8988T (cell line): ENCODE measurements around the gene CSNK2A3.
"Not testable (repeated sequence)": the region's sequence is repeated elsewhere in the genome, so short reads cannot be mapped to it uniquely, and the experiment has no call there.

ENCODE experiments used
- DNase-seq: peaks from one replicate; pipeline ENCODE4 v3.0.0; 2011

The CSNK2A3 gene

GRCh38 chr11:11352878-11353277, at the start of gene CSNK2A3:
Gene CSNK2A3 (minus strand): TSS chr11:11353250. CDS start chr11:11353119, 131 bp downstream.
- DNase-seq = not testable (repeated sequence)

GRCh38 chr11:11401960-11402535, 49.0 kb upstream of the CSNK2A3 start:
- DNase-seq = no peak

GRCh38 chr11:11400635-11401232, 47.7 kb upstream of the CSNK2A3 start:
- peak; percentile 49 for DNase-seq

- DNase-seq = no peak
Measured at GRCh38 chr11:11400121-11400520, 47.1 kb upstream of the CSNK2A3 start.

- no peak for DNase-seq
Measured at GRCh38 chr11:11397781-11398180, 44.7 kb upstream of the CSNK2A3 start.

GRCh38 chr11:11397036-11397415, 44.0 kb upstream of the CSNK2A3 start:
- no peak for DNase-seq

GRCh38 chr11:11396301-11397035, 43.4 kb upstream of the CSNK2A3 start:
- DNase-seq = no peak

- DNase-seq = no peak
Measured at GRCh38 chr11:11395126-11395525, 42.1 kb upstream of the CSNK2A3 start.

- no peak for DNase-seq
Measured at GRCh38 chr11:11394241-11394640, 41.2 kb upstream of the CSNK2A3 start.

- no peak for DNase-seq
Measured at GRCh38 chr11:11391796-11392463, 38.9 kb upstream of the CSNK2A3 start.

- no peak for DNase-seq
Measured at GRCh38 chr11:11391169-11391568, 38.1 kb upstream of the CSNK2A3 start.

- no peak for DNase-seq
Measured at GRCh38 chr11:11390068-11390771, 37.2 kb upstream of the CSNK2A3 start.

GRCh38 chr11:11389238-11389637, 36.2 kb upstream of the CSNK2A3 start:
- DNase-seq = no peak

GRCh38 chr11:11387622-11388305, 34.7 kb upstream of the CSNK2A3 start:
- no peak for DNase-seq

GRCh38 chr11:11387207-11387606, 34.2 kb upstream of the CSNK2A3 start:
- DNase-seq = no peak

GRCh38 chr11:11384829-11385228, 31.8 kb upstream of the CSNK2A3 start:
- DNase-seq = no peak

GRCh38 chr11:11383995-11384394, 30.9 kb upstream of the CSNK2A3 start:
- no peak for DNase-seq

GRCh38 chr11:11382858-11383532, 29.9 kb upstream of the CSNK2A3 start:
- no peak for DNase-seq

- DNase-seq = no peak
Measured at GRCh38 chr11:11381471-11382105, 28.5 kb upstream of the CSNK2A3 start.

GRCh38 chr11:11380883-11381282, 27.8 kb upstream of the CSNK2A3 start:
- DNase-seq = no peak

GRCh38 chr11:11380340-11380739, 27.3 kb upstream of the CSNK2A3 start:
- no peak for DNase-seq
